AG10803 (cell line): ENCODE measurements around the gene FAM131B.
A peak's percentile ranks its signal among the peaks of the same experiment; 100 is the strongest.

Experiments
- DNase-seq: peaks from one replicate; pipeline ENCODE4 v3.0.0; 2010; ENCODE audit warnings: low read depth
- H3K4me3 ChIP-seq: 2 replicates; pipeline ENCODE4 v1.5.1; 2011; ENCODE audit warnings: mild to moderate bottlenecking, low read length, control low read depth
- TF ChIP-seq, protein P1 (sequence below): conservative IDR thresholded peaks from 2 replicates; pipeline ENCODE4 v1.5.1; 2011; ENCODE audit warnings: mild to moderate bottlenecking, low read length, control low read depth, inconsistent platforms

FAM131B gene

GRCh38 chr7:143398616-143399015 is 36.1 kb upstream of the FAM131B start:
- TF ChIP-seq, protein P1, sequence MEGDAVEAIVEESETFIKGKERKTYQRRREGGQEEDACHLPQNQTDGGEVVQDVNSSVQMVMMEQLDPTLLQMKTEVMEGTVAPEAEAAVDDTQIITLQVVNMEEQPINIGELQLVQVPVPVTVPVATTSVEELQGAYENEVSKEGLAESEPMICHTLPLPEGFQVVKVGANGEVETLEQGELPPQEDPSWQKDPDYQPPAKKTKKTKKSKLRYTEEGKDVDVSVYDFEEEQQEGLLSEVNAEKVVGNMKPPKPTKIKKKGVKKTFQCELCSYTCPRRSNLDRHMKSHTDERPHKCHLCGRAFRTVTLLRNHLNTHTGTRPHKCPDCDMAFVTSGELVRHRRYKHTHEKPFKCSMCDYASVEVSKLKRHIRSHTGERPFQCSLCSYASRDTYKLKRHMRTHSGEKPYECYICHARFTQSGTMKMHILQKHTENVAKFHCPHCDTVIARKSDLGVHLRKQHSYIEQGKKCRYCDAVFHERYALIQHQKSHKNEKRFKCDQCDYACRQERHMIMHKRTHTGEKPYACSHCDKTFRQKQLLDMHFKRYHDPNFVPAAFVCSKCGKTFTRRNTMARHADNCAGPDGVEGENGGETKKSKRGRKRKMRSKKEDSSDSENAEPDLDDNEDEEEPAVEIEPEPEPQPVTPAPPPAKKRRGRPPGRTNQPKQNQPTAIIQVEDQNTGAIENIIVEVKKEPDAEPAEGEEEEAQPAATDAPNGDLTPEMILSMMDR, result no peak
- no peak overlapping the region for H3K4me3 ChIP-seq
- no peak for DNase-seq

GRCh38 chr7:143397710-143398530 is 35.4 kb upstream of the FAM131B start:
- TF ChIP-seq, protein P1, result no peak
- DNase-seq, result no peak
- no peak overlapping the region for H3K4me3 ChIP-seq

- DNase-seq, result no peak
- TF ChIP-seq, protein P1, result no peak
- no peak overlapping the region for H3K4me3 ChIP-seq
These were observed 34.4 kb upstream of the FAM131B start for GRCh38 chr7:143396625-143397556.

GRCh38 chr7:143396182-143396581 is 33.7 kb upstream of the FAM131B start:
- no peak overlapping the region for H3K4me3 ChIP-seq
- TF ChIP-seq, protein P1, result no peak
- DNase-seq, result no peak

DNA sequence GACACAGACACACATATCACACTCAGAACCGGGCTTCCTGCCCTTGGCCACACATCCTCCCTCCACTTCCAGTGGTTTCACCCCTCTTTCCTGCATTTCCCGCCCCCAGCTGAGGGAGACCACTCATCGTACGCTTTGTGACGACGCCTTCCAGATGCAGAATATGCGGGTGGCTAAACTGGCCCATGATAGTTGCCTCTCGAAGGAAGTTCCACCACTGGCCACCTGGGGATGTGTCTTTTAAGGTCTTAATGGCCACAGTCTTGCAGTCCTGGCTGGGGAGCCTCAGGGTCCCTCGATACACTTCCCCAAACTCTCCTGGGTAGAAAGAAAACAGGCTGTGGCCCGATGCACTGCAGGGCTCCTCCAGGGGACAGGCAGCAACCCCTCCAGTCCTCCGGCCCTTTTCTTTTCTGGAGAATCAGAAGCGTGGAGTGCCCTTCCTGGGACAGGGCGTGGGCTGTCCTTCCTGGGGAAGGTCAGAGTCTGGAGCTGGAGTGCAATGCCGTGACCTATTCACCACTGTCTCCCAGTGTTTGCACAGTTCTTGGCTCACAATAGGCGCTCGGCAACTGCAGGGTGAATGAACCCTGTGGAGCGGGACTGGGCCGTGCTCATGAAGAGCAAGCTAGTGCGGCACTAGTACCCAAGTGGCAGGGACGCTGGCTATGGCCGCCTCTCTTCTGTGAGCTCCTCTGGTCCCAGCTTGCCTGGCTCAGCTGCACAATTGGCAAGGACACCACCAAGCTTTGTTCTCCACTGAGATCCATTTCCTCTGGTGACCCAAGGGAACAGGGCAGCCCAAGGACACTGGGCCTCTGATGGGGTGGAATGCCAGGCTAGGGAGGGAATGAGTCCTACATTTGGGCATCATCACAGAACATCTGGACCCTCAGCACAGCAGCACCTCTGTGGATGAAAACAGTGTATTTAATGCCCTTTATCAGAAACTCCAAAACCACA is 33.0 kb upstream of the FAM131B start:
- no peak overlapping the region for H3K4me3 ChIP-seq
- TF ChIP-seq, protein P1, result peak; percentile 15; the same call in 1 of the 2 replicates
- no peak for DNase-seq

DNA sequence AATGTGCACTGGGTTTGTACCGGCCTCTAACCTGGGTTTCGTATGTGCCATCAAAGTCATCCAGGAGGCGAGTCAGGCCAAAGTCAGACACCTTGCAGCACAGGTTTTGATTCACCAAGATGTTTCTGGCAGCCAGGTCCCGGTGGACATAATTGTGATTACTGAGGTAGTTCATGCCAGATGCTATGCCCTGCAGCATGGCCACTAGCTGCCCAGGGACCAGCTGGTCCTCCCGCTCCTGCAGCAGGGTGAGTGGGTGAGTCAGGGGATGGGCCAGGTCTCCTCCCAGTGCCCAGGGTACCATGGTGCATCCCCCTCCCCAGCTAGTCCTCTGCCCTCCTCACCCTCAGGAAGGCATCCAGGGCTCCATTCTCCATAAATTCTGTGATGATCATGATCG is 32.3 kb upstream of the FAM131B start:
- TF ChIP-seq, protein P1, result no peak
- no peak overlapping the region for H3K4me3 ChIP-seq

More for the DNA sequence above, 32.3 kb upstream of the FAM131B start:
- no peak for DNase-seq
